Mesenchymal stem cell (in vitro differentiated cells and primary cell): ENCODE measurements around the gene PTPRD.

Experiments used
- DNase-seq: peaks from one replicate; pipeline ENCODE4 v3.0.0-alpha.2; 2013
- H2AFZ ChIP-seq: one replicate; pipeline ENCODE4 v1.6.1; 2013; ENCODE audit warnings: low read depth, mild to moderate bottlenecking, control low read depth, inconsistent platforms, low read length, moderate library complexity
- H2AK5ac ChIP-seq: 2 replicates; pipeline ENCODE4 v1.6.1; 2013; ENCODE audit warnings: low read length, moderate library complexity, mild to moderate bottlenecking, inconsistent platforms; ENCODE audit not compliant: severe bottlenecking
- H2BK120ac ChIP-seq: one replicate; pipeline ENCODE4 v1.6.1; 2013; ENCODE audit warnings: low read depth, mild to moderate bottlenecking, inconsistent platforms, low read length, moderate library complexity
- H2BK12ac ChIP-seq, 2 experiments: one replicate each; pipeline ENCODE4 v1.6.1; 2013; ENCODE audit warnings: inconsistent platforms in 2 of 2, low read length in 2 of 2, mild to moderate bottlenecking in 2 of 2, moderate library complexity in 2 of 2, control low read depth in 1 of 2
- H2BK15ac ChIP-seq: one replicate; pipeline ENCODE4 v1.6.1; 2013; ENCODE audit warnings: mild to moderate bottlenecking, low read depth, inconsistent platforms; ENCODE audit not compliant: poor library complexity, severe bottlenecking
- H2BK5ac ChIP-seq: 2 replicates; pipeline ENCODE4 v1.6.1; 2013; ENCODE audit warnings: low read depth, mild to moderate bottlenecking, low read length, control low read depth, inconsistent platforms; ENCODE audit not compliant: poor library complexity, severe bottlenecking
- H3K14ac ChIP-seq, 2 experiments: one replicate each; pipeline ENCODE4 v1.6.1; 2013; ENCODE audit warnings: inconsistent platforms in 2 of 2, low read length in 2 of 2, control low read depth in 1 of 2, mild to moderate bottlenecking in 1 of 2, moderate library complexity in 1 of 2
- H3K18ac ChIP-seq, 2 experiments: one replicate each; pipeline ENCODE4 v1.6.1; 2013; ENCODE audit warnings: inconsistent platforms in 2 of 2, low read length in 2 of 2, control low read depth in 1 of 2, low read depth in 1 of 2, mild to moderate bottlenecking in 1 of 2
- H3K23ac ChIP-seq, 2 experiments: one replicate each; pipeline ENCODE4 v1.6.1; 2013; ENCODE audit warnings: inconsistent platforms in 2 of 2, low read length in 2 of 2, mild to moderate bottlenecking in 2 of 2, moderate library complexity in 2 of 2, control low read depth in 1 of 2
- H3K27ac ChIP-seq: 2 replicates; pipeline ENCODE4 v1.5.1; 2013; ENCODE audit warnings: mild to moderate bottlenecking, moderate library complexity, low read length, control low read depth, inconsistent platforms; ENCODE audit not compliant: poor library complexity, severe bottlenecking
- H3K27me3 ChIP-seq, 2 experiments: 2 replicates each; pipeline versions ENCODE4 v1.6.1 to v1.7.0; 2013; ENCODE audit warnings: low read length in 2 of 2, mild to moderate bottlenecking in 2 of 2, moderate library complexity in 2 of 2, control low read depth in 1 of 2, inconsistent platforms in 1 of 2; ENCODE audit not compliant: control insufficient read depth in 1 of 2, insufficient read depth in 1 of 2
- H3K36me3 ChIP-seq, 2 experiments: 2 replicates each; pipeline versions ENCODE4 v1.6.1 to v1.7.0; 2013; ENCODE audit warnings: low read length in 2 of 2, control low read depth in 1 of 2, inconsistent platforms in 1 of 2, low read depth in 1 of 2, mild to moderate bottlenecking in 1 of 2; ENCODE audit not compliant: insufficient read depth in 2 of 2, control insufficient read depth in 1 of 2
- H3K4ac ChIP-seq, 2 experiments: one replicate each; pipeline ENCODE4 v1.6.1; 2013; ENCODE audit warnings: inconsistent platforms in 2 of 2, low read length in 2 of 2, mild to moderate bottlenecking in 2 of 2, moderate library complexity in 2 of 2, control low read depth in 1 of 2, low read depth in 1 of 2
- H3K4me1 ChIP-seq: 2 replicates; pipeline ENCODE4 v1.6.1; 2013; ENCODE audit warnings: low read depth, low read length, control low read depth; ENCODE audit not compliant: control insufficient read depth, insufficient read depth
- H3K4me2 ChIP-seq: 2 replicates; pipeline ENCODE4 v1.6.1; 2013; ENCODE audit warnings: low read length, mild to moderate bottlenecking, inconsistent platforms; ENCODE audit not compliant: poor library complexity, severe bottlenecking
- H3K4me3 ChIP-seq, 2 experiments: 2 replicates each; pipeline versions ENCODE4 v1.5.1 to v1.7.0; 2013; ENCODE audit warnings: low read length in 2 of 2, mild to moderate bottlenecking in 2 of 2, control low read depth in 1 of 2, low read depth in 1 of 2; ENCODE audit not compliant: insufficient read depth in 1 of 2
- H3K79me1 ChIP-seq: replicated peaks from 2 replicates; pipeline ENCODE4 v1.6.1; 2013; ENCODE audit warnings: mild to moderate bottlenecking, control low read depth, low read length, inconsistent platforms; ENCODE audit not compliant: poor library complexity, severe bottlenecking
- H3K9ac ChIP-seq: 2 replicates; pipeline ENCODE4 v1.7.0; 2013; ENCODE audit warnings: mild to moderate bottlenecking, low read length, moderate library complexity
- H3K9me3 ChIP-seq: 2 replicates; pipeline ENCODE4 v1.7.0; 2013; ENCODE audit warnings: mild to moderate bottlenecking, low read length; ENCODE audit not compliant: control insufficient read depth
- H4K8ac ChIP-seq: one replicate; pipeline ENCODE4 v1.6.1; 2013; ENCODE audit warnings: inconsistent platforms, mild to moderate bottlenecking, low read length, moderate library complexity
- H4K91ac ChIP-seq: one replicate; pipeline ENCODE4 v1.6.1; 2013; ENCODE audit warnings: mild to moderate bottlenecking, low read length, inconsistent platforms
- WGBS: methylation state at CpG from one replicate; pipeline ENCODE4 v1.1.7; 2013; ENCODE audit warnings: mixed read lengths; 5-methylcytosine and 5-hydroxymethylcytosine counted together

Gene PTPRD

DNA sequence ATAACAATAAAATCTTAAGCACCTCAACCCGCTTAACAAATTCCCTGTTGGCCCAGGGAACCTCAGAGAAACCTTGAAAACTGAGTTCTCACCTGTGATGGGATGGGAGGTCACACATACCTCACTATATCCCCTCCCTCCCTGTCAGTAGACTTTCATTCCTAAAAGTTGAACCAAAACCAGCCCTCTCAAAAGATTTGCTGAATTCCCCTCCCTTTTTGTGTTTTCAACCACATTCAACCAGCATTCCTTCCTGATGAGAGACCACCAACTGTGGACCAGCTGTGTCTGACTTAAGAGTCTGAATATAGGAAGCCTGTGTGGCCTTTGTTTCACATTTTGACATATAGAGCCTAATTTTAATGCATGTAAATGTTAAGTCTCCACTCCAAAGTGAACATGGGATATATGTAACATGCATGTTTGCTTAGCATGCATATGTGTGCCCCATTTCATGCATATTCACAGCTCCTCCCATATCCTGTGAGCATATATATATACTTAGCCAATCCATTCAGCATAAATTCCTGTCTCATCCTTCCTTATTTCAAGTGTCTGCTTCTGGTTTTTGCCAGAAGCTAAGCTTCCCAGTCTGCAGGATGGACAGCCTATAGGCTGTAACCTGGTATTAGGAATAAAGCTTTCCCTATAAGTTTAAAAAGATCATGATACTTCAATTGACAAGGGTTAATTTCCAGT is 604.6 kb downstream of the PTPRD start:
- Histone ChIP-seq H3K4me1 (no peaks in the 10 kb centered on the region), H2AFZ (no peak overlapping the region), H2BK5ac (no peak overlapping the region), H3K27me3 (no peaks in the 10 kb centered on the region), H3K4me2 (no peak overlapping the region), H2AK5ac (no peak overlapping the region), H3K18ac (no peak overlapping the region), H2BK12ac (no peak overlapping the region), H3K9me3 (no peaks in the 10 kb centered on the region), H3K36me3 (no peaks in the 10 kb centered on the region), H2BK120ac (no peak overlapping the region), H3K4me3 (no peak overlapping the region), H4K8ac (no peak overlapping the region), H4K91ac (no peak overlapping the region), H3K79me1 (no peaks in the 10 kb centered on the region), H3K23ac (no peak overlapping the region), H3K14ac (no peak overlapping the region), H3K27ac (no peak overlapping the region), H3K4ac (no peak overlapping the region), H3K9ac (no peak overlapping the region), H2BK15ac (no peak overlapping the region)
- WGBS = 29% methylated on average over 1 of the region's 1 CpG
- DNase-seq = no peak

DNA sequence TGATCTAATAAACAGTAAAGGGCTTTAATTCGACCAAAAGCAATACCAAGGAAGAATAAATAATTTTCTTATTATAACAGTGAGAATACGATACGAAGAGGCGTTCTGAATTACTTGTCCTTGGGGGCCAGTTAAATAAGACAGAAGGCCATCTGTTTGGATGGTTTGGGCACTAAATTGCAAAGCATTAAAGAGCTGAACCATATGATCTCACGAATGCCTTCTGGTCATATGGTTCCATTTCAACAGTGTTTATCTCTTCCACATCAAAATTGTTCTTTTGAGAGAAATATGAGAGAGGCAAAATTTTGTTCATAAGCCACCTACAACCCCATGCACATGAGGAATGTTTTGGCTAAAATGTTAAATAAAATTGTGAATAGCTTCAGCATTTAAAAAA is 605.4 kb downstream of the PTPRD start:
- Histone ChIP-seq H3K9me3 (no peaks in the 10 kb centered on the region), H3K14ac (no peak overlapping the region), H3K4me1 (no peaks in the 10 kb centered on the region), H2AFZ (no peak overlapping the region), H3K36me3 (no peaks in the 10 kb centered on the region), H3K27ac (no peak overlapping the region), H4K8ac (no peak overlapping the region), H3K4me2 (no peak overlapping the region), H3K4me3 (no peak overlapping the region), H3K27me3 (no peaks in the 10 kb centered on the region), H3K79me1 (no peaks in the 10 kb centered on the region), H2BK12ac (no peak overlapping the region), H4K91ac (no peak overlapping the region), H2BK120ac (no peak overlapping the region), H3K23ac (no peak overlapping the region), H3K9ac (no peak overlapping the region), H3K18ac (no peak overlapping the region), H2BK5ac (no peak overlapping the region), H2BK15ac (no peak overlapping the region), H2AK5ac (no peak overlapping the region), H3K4ac (no peak overlapping the region)
- WGBS = 96% methylated on average over 3 of the region's 5 CpGs
- DNase-seq = no peak

DNA sequence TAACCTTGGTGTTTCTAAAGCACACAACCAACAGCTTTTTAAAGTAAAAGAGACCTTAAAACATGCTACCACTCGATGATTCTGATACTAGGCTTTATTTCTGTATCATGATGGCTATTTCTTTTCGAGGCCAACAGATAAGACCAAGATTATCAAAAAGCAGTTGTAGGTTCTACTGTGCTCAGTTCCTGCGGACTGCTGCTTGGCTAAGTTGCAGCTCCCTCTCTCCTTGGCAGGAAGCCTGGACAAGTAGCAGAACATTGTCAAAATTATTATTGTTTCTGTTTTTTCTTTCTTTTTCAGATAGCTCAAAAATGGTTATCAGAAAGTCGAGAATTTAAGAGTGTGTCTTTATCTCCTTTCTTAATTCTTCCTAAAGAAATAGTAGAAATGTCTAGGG is 607.6 kb downstream of the PTPRD start:
- no peak overlapping the region for H2AK5ac ChIP-seq
- no peak overlapping the region for H3K18ac ChIP-seq
- H3K4me2 ChIP-seq = no peak overlapping the region
- H4K91ac ChIP-seq = no peak overlapping the region
- H3K23ac ChIP-seq = no peak overlapping the region
- no peak overlapping the region for H3K14ac ChIP-seq
- H3K79me1 ChIP-seq = no peaks in the 10 kb centered on the region
- H3K4ac ChIP-seq = no peak overlapping the region
- H2BK120ac ChIP-seq = no peak overlapping the region
- no peak overlapping the region for H2BK12ac ChIP-seq
- H2AFZ ChIP-seq = no peak overlapping the region
- H3K27ac ChIP-seq = no peak overlapping the region
- no peak overlapping the region for H2BK5ac ChIP-seq
- no peaks in the 10 kb centered on the region for H3K27me3 ChIP-seq
- H4K8ac ChIP-seq = no peak overlapping the region
- H3K4me1 ChIP-seq = no peaks in the 10 kb centered on the region
- no peak overlapping the region for H3K9ac ChIP-seq
- H3K36me3 ChIP-seq = no peaks in the 10 kb centered on the region
- DNase-seq = no peak
- H3K9me3 ChIP-seq = no peaks in the 10 kb centered on the region
- 88% methylated on average over 3 of the region's 4 CpGs for WGBS
- H3K4me3 ChIP-seq = no peak overlapping the region
- H2BK15ac ChIP-seq = no peak overlapping the region

DNA sequence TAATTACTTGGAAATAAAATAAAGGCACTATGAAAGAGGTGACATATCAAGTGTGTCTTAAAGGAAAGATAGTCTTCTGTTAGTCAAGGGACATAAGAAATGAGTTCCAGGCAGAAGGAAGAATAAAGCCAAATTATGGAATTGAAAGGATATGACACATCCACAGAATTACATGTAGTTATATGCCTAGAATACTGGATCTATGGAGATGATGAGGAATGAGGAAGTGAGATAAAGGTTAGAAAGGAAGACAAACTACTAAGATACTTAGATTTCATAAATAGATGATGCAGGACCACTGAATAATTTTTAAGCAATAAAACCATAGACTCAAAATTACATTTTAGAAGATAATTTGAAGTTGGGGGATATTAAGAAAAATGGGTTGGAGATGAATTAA is 609.8 kb downstream of the PTPRD start:
- Histone ChIP-seq H3K18ac (no peak overlapping the region), H2BK5ac (no peak overlapping the region), H3K4me2 (no peak overlapping the region), H2BK15ac (no peak overlapping the region), H3K27me3 (no peaks in the 10 kb centered on the region), H3K23ac (no peak overlapping the region), H3K9ac (no peak overlapping the region), H3K4me1 (peaks cover 1% of the 10 kb centered on the region), H3K4me3 (no peak overlapping the region), H4K91ac (no peak overlapping the region), H3K27ac (no peak overlapping the region), H2AK5ac (no peak overlapping the region), H3K36me3 (no peaks in the 10 kb centered on the region), H3K4ac (no peak overlapping the region), H4K8ac (no peak overlapping the region), H2BK12ac (no peak overlapping the region), H2BK120ac (no peak overlapping the region), H3K9me3 (no peaks in the 10 kb centered on the region), H2AFZ (no peak overlapping the region), H3K14ac (no peak overlapping the region), H3K79me1 (no peaks in the 10 kb centered on the region)
- DNase-seq = no peak
